Progenitor cell of endocrine pancreas (in vitro differentiated cells): ENCODE measurements around the gene HOXD11. TPM values are rescaled to one million over a fixed set of nuclear protein-coding genes. Genes with fewer than 3 reads are reported as not detected.

Experiments
- DNase-seq: peaks from one replicate; pipeline ENCODE4 v3.0.0; 2021; ENCODE audit warnings: low spot score; ENCODE audit not compliant: unreplicated experiment
- H3K27ac Mint-ChIP-seq: 2 replicates; pipeline ENCODE4 v1.8.0; 2021; ENCODE audit warnings: mild to moderate bottlenecking, moderate library complexity, mixed read lengths
- H3K27me3 Mint-ChIP-seq: 2 replicates; pipeline ENCODE4 v1.8.0; 2021; ENCODE audit warnings: mixed read lengths
- H3K36me3 Mint-ChIP-seq: 2 replicates; pipeline ENCODE4 v1.8.0; 2022; ENCODE audit warnings: mixed read lengths; ENCODE audit not compliant: insufficient read depth
- H3K4me1 Mint-ChIP-seq: 2 replicates; pipeline ENCODE4 v1.8.0; 2021; ENCODE audit warnings: low read depth, mixed read lengths
- H3K4me3 Mint-ChIP-seq: 2 replicates; pipeline ENCODE4 v1.8.0; 2021; ENCODE audit warnings: low read depth, mild to moderate bottlenecking, moderate library complexity, mixed read lengths
- H3K9me3 Mint-ChIP-seq: 2 replicates; pipeline ENCODE4 v1.8.0; 2021; ENCODE audit warnings: low read depth, mixed read lengths
- total RNA-seq: library from RNA; stranded (reverse); gene quantifications from 2 replicates; pipeline ENCODE4 v1.2.1, GENCODE V29; 2021
- TF ChIP-seq, protein P1 (sequence below): fragments of 200-600 bp; sonication (generic); IDR thresholded peaks from one replicate; pipeline ENCODE4 v1.5.0; 2021; ENCODE audit warnings: antibody characterized with exemption, mild to moderate bottlenecking; ENCODE audit not compliant: unreplicated experiment

The HOXD11 gene
- total RNA-seq, 1 donor from 2014 or later: not detected

DNA sequence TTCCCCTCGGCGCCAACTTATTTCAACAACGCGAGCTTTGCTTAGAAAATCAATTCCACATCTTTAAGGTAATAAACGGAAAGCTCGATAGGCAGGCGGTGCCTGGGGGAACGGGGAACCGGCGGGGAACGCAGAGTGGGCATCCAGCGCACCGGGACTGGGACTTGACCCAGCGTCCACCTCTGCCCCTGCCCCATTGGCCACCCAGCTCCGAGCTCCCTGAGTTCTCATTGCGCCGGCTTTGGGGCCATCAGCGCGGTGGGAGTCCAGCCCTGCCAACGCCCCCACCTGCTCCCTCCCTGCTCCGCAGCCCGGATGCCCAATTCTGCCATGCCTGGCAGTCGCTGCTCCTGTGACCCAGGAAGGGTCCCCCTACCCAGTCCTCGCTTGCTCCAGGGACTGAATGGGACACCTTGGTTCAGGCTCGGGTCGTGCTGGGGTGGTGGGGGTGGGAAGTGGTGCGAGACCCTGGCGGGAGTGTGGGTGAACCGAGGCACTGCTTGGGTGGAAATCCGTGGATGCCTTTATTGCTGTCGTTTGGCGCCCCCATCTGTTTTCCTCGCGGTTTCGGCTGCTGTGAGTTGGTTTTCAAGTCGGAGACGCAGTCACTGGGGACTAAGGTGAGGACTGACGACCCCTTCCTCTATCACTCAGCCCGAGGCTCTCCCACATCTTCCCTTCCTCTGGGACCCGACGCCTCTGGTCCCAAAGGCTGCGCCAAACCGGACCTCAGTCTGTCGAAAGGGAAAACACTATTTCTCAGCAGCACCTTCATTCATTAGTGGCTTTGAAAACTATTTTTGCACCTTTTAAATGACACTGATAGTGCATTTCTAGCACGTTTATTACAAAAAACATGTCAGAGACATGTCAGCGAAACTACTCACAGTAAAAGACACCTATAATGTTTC lies 21.0 kb upstream of the HOXD11 start:
- Mint-ChIP-seq H3K4me1 (peaks cover 5% of the 10 kb centered on the region), H3K27me3 (peaks cover 98% of the 10 kb centered on the region), H3K4me3 (no peak overlapping the region), H3K36me3 (no peaks in the 10 kb centered on the region), H3K9me3 (no peaks in the 10 kb centered on the region), H3K27ac (no peak overlapping the region)
- TF ChIP-seq, protein P1, sequence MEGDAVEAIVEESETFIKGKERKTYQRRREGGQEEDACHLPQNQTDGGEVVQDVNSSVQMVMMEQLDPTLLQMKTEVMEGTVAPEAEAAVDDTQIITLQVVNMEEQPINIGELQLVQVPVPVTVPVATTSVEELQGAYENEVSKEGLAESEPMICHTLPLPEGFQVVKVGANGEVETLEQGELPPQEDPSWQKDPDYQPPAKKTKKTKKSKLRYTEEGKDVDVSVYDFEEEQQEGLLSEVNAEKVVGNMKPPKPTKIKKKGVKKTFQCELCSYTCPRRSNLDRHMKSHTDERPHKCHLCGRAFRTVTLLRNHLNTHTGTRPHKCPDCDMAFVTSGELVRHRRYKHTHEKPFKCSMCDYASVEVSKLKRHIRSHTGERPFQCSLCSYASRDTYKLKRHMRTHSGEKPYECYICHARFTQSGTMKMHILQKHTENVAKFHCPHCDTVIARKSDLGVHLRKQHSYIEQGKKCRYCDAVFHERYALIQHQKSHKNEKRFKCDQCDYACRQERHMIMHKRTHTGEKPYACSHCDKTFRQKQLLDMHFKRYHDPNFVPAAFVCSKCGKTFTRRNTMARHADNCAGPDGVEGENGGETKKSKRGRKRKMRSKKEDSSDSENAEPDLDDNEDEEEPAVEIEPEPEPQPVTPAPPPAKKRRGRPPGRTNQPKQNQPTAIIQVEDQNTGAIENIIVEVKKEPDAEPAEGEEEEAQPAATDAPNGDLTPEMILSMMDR: peak; percentile 66
- DNase-seq: no peak

DNA sequence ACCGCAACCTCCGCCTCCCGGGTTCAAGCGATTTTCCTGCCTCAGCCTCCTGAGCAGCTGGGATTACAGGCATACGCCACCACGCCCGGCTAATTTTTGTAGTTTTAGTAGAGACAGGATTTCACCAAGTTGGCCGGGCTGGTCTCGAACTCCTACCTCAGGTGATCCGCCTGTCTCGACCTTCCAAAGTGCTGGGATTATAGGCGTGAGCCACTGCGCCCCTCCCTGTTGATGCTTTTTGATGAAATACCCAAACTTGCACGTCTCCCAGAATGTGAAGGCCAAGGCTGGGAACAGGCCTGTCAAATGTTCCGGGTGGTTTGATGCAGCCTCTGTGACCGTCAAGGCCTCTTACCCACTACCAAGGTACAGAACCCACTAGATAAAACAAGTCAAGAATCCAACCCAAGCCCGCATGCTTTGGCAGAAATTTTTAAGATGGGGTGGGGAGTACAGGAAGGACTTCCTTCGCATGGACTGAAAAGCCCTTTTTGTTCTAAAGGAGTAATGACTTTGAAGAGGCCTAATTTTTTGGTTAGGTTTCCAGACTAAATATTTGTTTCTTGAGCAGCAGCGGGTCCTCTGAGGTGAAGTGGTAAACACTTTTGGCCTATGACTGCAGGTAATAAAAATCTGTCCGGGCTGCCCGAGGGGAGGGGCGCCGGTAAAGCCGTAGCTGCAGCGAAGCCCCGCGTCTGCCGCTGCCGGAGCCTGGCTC lies 19.6 kb upstream of the HOXD11 start:
- Mint-ChIP-seq H3K9me3 (no peaks in the 10 kb centered on the region), H3K4me1 (peaks cover 7% of the 10 kb centered on the region), H3K27me3 (peaks cover 98% of the 10 kb centered on the region), H3K36me3 (no peaks in the 10 kb centered on the region), H3K27ac (no peak overlapping the region), H3K4me3 (peak overlapping the region; percentile 67)
- TF ChIP-seq, protein P1: no peak
- DNase-seq: no peak

- peaks cover 92% of the 10 kb centered on the region for H3K27me3 Mint-ChIP-seq
These were observed 18.8 kb upstream of the HOXD11 start for GRCh38 chr2:176088048-176088936.

DNA sequence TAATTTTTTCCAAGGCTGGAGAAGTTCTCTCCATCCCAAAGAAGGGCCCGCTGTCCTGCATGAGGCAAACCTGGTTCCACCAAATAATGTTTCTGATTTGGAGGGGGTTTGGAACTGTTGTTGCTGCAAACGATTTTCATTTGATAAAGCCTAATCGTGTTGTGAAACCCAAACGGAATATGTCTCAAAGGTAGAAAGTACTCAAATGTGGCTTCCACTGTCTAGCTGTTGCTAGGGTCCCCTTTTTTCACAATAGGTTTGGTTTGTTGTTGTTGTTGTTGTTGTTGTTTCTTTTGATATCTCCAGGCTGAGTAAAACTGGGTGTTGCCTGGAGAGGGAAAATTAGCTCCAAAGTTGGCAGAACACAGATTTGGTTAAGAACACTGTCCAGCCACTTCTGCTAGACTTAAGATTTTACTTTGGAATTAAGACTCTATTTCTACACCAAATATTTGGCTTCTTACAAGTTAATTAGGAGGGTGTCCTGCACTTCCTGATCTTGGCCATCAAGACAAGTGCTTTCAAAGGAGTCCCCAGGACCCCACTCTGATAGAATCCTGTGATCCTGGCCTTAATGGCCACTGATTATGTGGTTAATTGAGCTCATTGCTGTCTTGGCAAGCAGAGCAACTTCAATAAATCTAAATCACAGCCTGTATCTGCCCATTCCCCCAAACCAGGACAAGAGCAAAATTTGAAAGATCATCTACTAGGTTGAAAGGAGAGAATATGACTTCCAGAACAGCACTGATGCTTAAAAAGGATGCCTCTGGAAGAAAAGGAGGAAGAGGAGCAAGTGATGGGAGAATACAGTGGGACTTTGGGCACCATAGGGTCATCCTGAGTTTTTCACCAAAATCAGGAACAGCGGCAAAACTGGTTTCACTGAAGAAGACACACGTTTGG lies 17.9 kb upstream of the HOXD11 start:
- H3K27me3 Mint-ChIP-seq: peaks cover 92% of the 10 kb centered on the region
- H3K4me1 Mint-ChIP-seq: peaks cover 3% of the 10 kb centered on the region
- H3K9me3 Mint-ChIP-seq: no peaks in the 10 kb centered on the region
- TF ChIP-seq, protein P1: no peak
- H3K27ac Mint-ChIP-seq: no peak overlapping the region
- no peaks in the 10 kb centered on the region for H3K36me3 Mint-ChIP-seq
- no peak overlapping the region for H3K4me3 Mint-ChIP-seq
- DNase-seq: no peak

More at GRCh38 chr2:176088048-176088936, 18.8 kb upstream of the HOXD11 start:
- Mint-ChIP-seq H3K27ac (no peak overlapping the region), H3K9me3 (no peaks in the 10 kb centered on the region), H3K4me3 (peak overlapping the region; percentile 67), H3K36me3 (no peaks in the 10 kb centered on the region), H3K4me1 (peaks cover 3% of the 10 kb centered on the region)
- DNase-seq: no peak
- TF ChIP-seq, protein P1: peak; percentile 76
